Neural progenitor cell (in vitro differentiated cells): ENCODE measurements around the gene PGAM2. TPM values are rescaled to one million over a fixed set of nuclear protein-coding genes. Genes with fewer than 3 reads are reported as not detected.

Experiments used
- DNase-seq: peaks from one replicate; pipeline ENCODE4 v3.0.0-alpha.2; 2016; ENCODE audit warnings: low spot score
- H2AFZ ChIP-seq: fragments of 200-600 bp; sonication (generic); replicated peaks from 2 replicates; pipeline ENCODE4 v1.6.1; 2016; ENCODE audit warnings: antibody characterized with exemption
- H3F3A ChIP-seq: fragments of 200-600 bp; sonication (generic); 2 replicates; pipeline ENCODE4 v1.6.1; 2016; ENCODE audit warnings: antibody characterized with exemption, low read depth
- H3K27ac ChIP-seq: fragments of 200-600 bp; sonication (generic); 2 replicates; pipeline ENCODE4 v1.5.1; 2016; ENCODE audit warnings: mild to moderate bottlenecking
- H3K27me3 ChIP-seq: fragments of 200-600 bp; sonication (generic); 2 replicates; pipeline ENCODE4 v1.6.1; 2016; ENCODE audit warnings: mild to moderate bottlenecking, moderate library complexity
- H3K36me3 ChIP-seq: fragments of 200-600 bp; sonication (generic); 2 replicates; pipeline ENCODE4 v1.5.1; 2016
- H3K4me1 ChIP-seq: fragments of 200-600 bp; sonication (generic); 2 replicates; pipeline ENCODE4 v1.6.1; 2016; ENCODE audit warnings: mixed run types
- H3K4me2 ChIP-seq: fragments of 200-600 bp; sonication (generic); 2 replicates; pipeline ENCODE4 v1.6.1; 2016
- H3K4me3 ChIP-seq: fragments of 200-600 bp; sonication (generic); 2 replicates; pipeline ENCODE4 v1.5.1; 2016
- H3K79me2 ChIP-seq: fragments of 200-600 bp; sonication (generic); 2 replicates; pipeline ENCODE4 v1.6.1; 2016; ENCODE audit warnings: low read depth
- H3K9ac ChIP-seq: fragments of 200-600 bp; sonication (generic); 2 replicates; pipeline ENCODE4 v1.6.1; 2016
- H3K9me3 ChIP-seq: fragments of 200-600 bp; sonication (generic); 2 replicates; pipeline ENCODE4 v1.5.1; 2016; ENCODE audit warnings: low read depth
- H4K20me1 ChIP-seq: fragments of 200-600 bp; sonication (generic); 2 replicates; pipeline ENCODE4 v1.6.1; 2016; ENCODE audit warnings: low read depth
- H3K27ac Mint-ChIP-seq: 3 replicates; pipeline ENCODE4 v1.8.0; 2021; ENCODE audit warnings: mixed read lengths
- H3K27me3 Mint-ChIP-seq: 2 replicates; pipeline ENCODE4 v1.8.0; 2022; ENCODE audit warnings: low read depth, mild to moderate bottlenecking, inconsistent platforms, moderate library complexity, mixed read lengths; ENCODE audit not compliant: insufficient read depth
- H3K36me3 Mint-ChIP-seq: 3 replicates; pipeline ENCODE4 v1.8.0; 2021; ENCODE audit warnings: mixed read lengths
- H3K4me1 Mint-ChIP-seq: 3 replicates; pipeline ENCODE4 v1.8.0; 2021; ENCODE audit warnings: mixed read lengths
- H3K4me3 Mint-ChIP-seq: 3 replicates; pipeline ENCODE4 v1.8.0; 2021; ENCODE audit warnings: mild to moderate bottlenecking, moderate library complexity, mixed read lengths
- H3K9me3 Mint-ChIP-seq: 3 replicates; pipeline ENCODE4 v1.8.0; 2020; ENCODE audit warnings: mixed read lengths
- EZH2 ChIP-seq: fragments of 200-600 bp; sonication (generic); IDR thresholded peaks from 2 replicates; pipeline ENCODE4 v1.6.1; 2017; ENCODE audit warnings: antibody characterized with exemption, mild to moderate bottlenecking, moderate library complexity
- EZH2phosphoT487 ChIP-seq: fragments of 200-600 bp; sonication (generic); IDR thresholded peaks from 2 replicates; pipeline ENCODE4 v1.6.1; 2017; ENCODE audit warnings: antibody characterized with exemption
- total RNA-seq: library from RNA; depleted of rRNA; stranded (reverse); fragments of >200 nt; gene quantifications from 2 replicates; pipeline ENCODE4 v1.2.3, GENCODE V29; 2015; ENCODE audit warnings: low replicate concordance
- TF ChIP-seq, protein P1 (sequence below): fragments of 200-600 bp; sonication (generic); IDR thresholded peaks from 2 replicates; pipeline ENCODE4 v1.5.1; 2017; ENCODE audit warnings: antibody characterized with exemption, mild to moderate bottlenecking

PGAM2 gene
- total RNA-seq, 1 donor from 2014 or later: 11.2 TPM

DNA sequence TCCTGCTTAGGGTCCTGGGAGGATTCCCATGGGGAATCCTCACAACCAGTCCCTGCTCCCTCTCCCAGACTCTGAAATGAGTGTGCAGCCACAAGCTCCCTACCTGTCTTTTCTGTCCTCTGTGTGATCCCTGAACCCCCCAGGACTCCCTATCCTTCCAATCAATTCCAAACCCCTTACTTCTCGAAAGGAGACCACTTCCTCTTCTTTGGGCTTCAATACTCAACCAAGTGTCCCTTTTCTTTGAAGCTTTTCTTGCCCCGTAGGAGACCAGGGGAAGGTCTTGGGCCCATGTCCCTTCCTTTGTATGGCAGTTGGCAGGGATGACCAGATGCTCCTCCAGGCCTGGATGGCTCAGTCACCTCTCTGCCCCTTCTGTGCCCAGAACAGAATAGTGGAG is 40.5 kb upstream of the PGAM2 start:
- H3K27ac Mint-ChIP-seq: peak overlapping the region; percentile 28
- H3K9me3 Mint-ChIP-seq: no peaks in the 10 kb centered on the region
- H4K20me1 ChIP-seq: peaks cover 4% of the 10 kb centered on the region
- no peaks in the 10 kb centered on the region for H3K9me3 ChIP-seq
- H3K36me3 ChIP-seq: no peaks in the 10 kb centered on the region
- no peak for DNase-seq
- H3K27me3 Mint-ChIP-seq: peaks cover 8% of the 10 kb centered on the region
- H3K27me3 ChIP-seq: peaks cover 44% of the 10 kb centered on the region
- no peak overlapping the region for H3K4me3 ChIP-seq
- H3K79me2 ChIP-seq: no peaks in the 10 kb centered on the region
- peaks cover 5% of the 10 kb centered on the region for H3F3A ChIP-seq
- no peak overlapping the region for H2AFZ ChIP-seq
- no peaks in the 10 kb centered on the region for H3K4me1 ChIP-seq
- H3K36me3 Mint-ChIP-seq: peaks cover 3% of the 10 kb centered on the region
- H3K9ac ChIP-seq: no peak overlapping the region
- H3K4me2 ChIP-seq: peak overlapping the region; percentile 80
- H3K4me3 Mint-ChIP-seq: peak overlapping the region; percentile 86
- no peak for TF ChIP-seq EZH2
- TF ChIP-seq EZH2phosphoT487: no peak
- TF ChIP-seq, protein P1, sequence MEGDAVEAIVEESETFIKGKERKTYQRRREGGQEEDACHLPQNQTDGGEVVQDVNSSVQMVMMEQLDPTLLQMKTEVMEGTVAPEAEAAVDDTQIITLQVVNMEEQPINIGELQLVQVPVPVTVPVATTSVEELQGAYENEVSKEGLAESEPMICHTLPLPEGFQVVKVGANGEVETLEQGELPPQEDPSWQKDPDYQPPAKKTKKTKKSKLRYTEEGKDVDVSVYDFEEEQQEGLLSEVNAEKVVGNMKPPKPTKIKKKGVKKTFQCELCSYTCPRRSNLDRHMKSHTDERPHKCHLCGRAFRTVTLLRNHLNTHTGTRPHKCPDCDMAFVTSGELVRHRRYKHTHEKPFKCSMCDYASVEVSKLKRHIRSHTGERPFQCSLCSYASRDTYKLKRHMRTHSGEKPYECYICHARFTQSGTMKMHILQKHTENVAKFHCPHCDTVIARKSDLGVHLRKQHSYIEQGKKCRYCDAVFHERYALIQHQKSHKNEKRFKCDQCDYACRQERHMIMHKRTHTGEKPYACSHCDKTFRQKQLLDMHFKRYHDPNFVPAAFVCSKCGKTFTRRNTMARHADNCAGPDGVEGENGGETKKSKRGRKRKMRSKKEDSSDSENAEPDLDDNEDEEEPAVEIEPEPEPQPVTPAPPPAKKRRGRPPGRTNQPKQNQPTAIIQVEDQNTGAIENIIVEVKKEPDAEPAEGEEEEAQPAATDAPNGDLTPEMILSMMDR: no peak
- H3K27ac ChIP-seq: no peak overlapping the region
- H3K4me1 Mint-ChIP-seq: peaks cover 20% of the 10 kb centered on the region

DNA sequence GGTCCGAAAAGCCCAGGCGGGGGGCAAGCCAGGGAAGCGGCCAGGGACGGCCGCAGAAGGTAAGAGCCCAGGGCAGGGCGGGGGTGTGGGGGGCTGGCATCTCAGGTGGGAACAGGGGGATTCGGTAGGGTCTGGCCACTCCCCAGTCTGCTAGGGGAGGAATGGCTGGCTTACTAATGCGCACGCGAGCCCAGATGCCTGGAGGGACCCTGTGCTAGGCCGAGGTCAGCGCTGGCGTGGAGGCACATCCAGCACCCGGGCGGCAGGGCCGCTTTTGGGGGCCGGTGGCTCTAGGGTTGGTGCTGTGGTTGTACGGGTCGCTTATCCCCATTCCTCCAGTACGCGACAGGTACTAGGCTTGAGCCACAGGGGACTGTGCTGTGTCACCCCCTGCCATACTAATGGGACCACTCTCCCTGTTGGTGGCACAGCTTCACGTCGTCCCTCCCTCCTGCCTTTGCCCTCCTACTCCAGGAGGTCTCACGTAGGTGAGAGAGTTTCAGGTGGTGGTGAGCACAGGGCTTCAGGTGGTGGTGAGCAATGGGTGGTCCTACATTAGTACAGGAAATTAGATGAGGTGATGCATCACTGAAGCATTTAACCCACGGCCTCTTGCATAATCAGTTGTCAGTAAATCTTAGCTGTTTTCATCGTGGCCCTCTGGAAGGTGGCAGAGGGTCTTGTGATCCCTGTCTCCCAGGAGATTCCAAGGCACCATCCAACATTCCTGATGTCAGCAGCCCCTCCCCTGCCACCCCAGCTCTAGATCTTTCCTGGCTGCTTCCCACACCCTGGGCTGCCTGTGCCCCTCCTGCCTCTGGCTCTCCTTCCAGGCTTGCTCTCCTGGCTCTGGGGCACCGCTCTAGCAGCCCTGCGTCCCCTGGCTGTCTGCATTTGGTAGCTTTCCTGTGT is 39.7 kb upstream of the PGAM2 start:
- H3K4me1 Mint-ChIP-seq: peaks cover 27% of the 10 kb centered on the region
- H3K9me3 ChIP-seq: no peaks in the 10 kb centered on the region
- no peaks in the 10 kb centered on the region for H3K36me3 ChIP-seq
- H3K27ac Mint-ChIP-seq: peak overlapping the region; percentile 28
- no peak overlapping the region for H3K27ac ChIP-seq
- no peak overlapping the region for H3K9ac ChIP-seq
- H3F3A ChIP-seq: peaks cover 5% of the 10 kb centered on the region
- H3K79me2 ChIP-seq: no peaks in the 10 kb centered on the region
- peaks cover 4% of the 10 kb centered on the region for H4K20me1 ChIP-seq
- no peak overlapping the region for H2AFZ ChIP-seq
- H3K27me3 ChIP-seq: peaks cover 44% of the 10 kb centered on the region
- peak overlapping the region; percentile 54 for H3K4me3 ChIP-seq
- no peaks in the 10 kb centered on the region for H3K9me3 Mint-ChIP-seq
- H3K4me1 ChIP-seq: no peaks in the 10 kb centered on the region
- peaks cover 3% of the 10 kb centered on the region for H3K36me3 Mint-ChIP-seq
- peaks cover 8% of the 10 kb centered on the region for H3K27me3 Mint-ChIP-seq
- H3K4me2 ChIP-seq: peak overlapping the region; percentile 80
- peak overlapping the region; percentile 86 for H3K4me3 Mint-ChIP-seq
- peak; percentile 51 for DNase-seq
- no peak for TF ChIP-seq EZH2phosphoT487
- peak; percentile 15 for TF ChIP-seq EZH2

DNA sequence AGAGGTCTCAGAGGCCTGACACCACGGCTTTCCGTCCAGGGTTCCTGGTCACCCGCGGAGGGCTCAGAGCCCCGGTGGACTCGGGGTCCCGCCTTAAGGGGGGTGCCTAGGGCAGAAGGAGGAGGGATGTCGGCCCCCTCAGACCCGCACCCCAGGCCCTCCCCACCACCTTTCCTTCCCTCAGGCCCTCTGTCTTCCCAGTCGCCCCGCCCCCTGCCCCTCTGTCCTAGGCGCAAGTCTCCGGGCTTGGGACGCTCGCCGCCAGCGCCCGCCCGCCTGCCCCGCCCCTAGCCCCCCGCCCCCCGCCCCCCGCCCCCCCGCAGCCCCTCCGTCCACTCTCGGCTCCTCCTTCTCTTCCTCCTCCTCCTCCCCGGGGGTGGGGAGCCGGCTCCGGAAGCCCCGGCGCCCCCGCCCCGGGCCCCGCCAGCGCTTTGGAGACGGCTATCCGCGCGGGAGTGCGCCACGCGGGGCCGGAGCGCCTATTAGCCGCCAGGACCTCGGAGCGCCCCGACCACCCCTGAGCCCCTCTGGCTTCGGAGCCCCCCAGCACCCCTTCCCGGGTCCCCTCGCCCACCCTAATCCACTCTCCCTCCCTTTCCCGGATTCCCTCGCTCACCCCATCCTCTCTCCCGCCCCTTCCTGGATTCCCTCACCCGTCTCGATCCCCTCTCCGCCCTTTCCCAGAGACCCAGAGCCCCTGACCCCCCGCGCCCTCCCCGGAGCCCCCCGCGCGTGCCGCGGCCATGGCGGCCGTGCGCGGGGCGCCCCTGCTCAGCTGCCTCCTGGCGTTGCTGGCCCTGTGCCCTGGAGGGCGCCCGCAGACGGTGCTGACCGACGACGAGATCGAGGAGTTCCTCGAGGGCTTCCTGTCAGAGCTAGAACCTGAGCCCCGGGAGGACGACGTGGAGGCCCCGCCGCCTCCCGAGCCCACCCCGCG is 38.8 kb upstream of the PGAM2 start, which contains the start of gene AEBP1:
Gene AEBP1 (plus strand): TSS at position 423 of the 937 bp plus-strand sequence. CDS start 321 bp downstream, at position 744.
- peak within 1 kb of the TSS; percentile 11 for H2AFZ ChIP-seq
- no peak within 1 kb of the TSS for H3K27ac Mint-ChIP-seq
- H3K9ac ChIP-seq: peak within 1 kb of the TSS; percentile 17

More for the DNA sequence above, 38.8 kb upstream of the PGAM2 start, which contains the start of gene AEBP1:
- Histone ChIP-seq H3K9me3 (no peaks in the 10 kb centered on the region), H3F3A (peaks cover 5% of the 10 kb centered on the region), H3K4me2 (peak within 1 kb of the TSS; percentile 80), H3K36me3 (no peaks in the 10 kb centered on the region), H3K79me2 (no peaks in the 10 kb centered on the region), H3K4me1 (no peaks in the 10 kb centered on the region), H3K4me3 (peak within 1 kb of the TSS; percentile 54), H3K27me3 (peaks cover 44% of the 10 kb centered on the region), H3K27ac (no peak within 1 kb of the TSS), H4K20me1 (peaks cover 4% of the 10 kb centered on the region)
- peak; percentile 71 for DNase-seq
- no peaks in the 10 kb centered on the region for H3K9me3 Mint-ChIP-seq
- H3K4me3 Mint-ChIP-seq: peak within 1 kb of the TSS; percentile 86
- peaks cover 10% of the 10 kb centered on the region for H3K27me3 Mint-ChIP-seq
- peaks cover 3% of the 10 kb centered on the region for H3K36me3 Mint-ChIP-seq
- H3K4me1 Mint-ChIP-seq: peaks cover 32% of the 10 kb centered on the region
- TF ChIP-seq EZH2 (peak; percentile 42), EZH2phosphoT487 (no peak)
- TF ChIP-seq, protein P1: peak; percentile 25
